Uterus (tissue), 2 donors: Measurements from ENCODE around the gene RAB10.
"Not testable (repeated sequence)": the region's sequence is repeated elsewhere in the genome, so short reads cannot be mapped to it uniquely, and the experiment has no call there.

ENCODE experiments used
- POLR2A ChIP-seq, 2 donors: fragments of 450-650 bp; IDR thresholded peaks; one replicate each; pipeline ENCODE4 v1.6.1; 2016; ENCODE audit warnings: antibody characterized with exemption in 2 of 2, mild to moderate bottlenecking in 1 of 2, moderate library complexity in 1 of 2
- TF ChIP-seq, protein P1 (sequence below), 4 experiments: fragments of 200-600 bp in 2 of 4; fragments of 450-650 bp in 2 of 4; sonication (generic) in 2 of 4; IDR thresholded peaks; one replicate each; pipeline ENCODE4 v1.5.1; 2016 to 2019; ENCODE audit warnings: antibody characterized with exemption in 4 of 4, mild to moderate bottlenecking in 2 of 4, moderate library complexity in 1 of 4

GRCh38 chr2:26088931-26089330 is 55.0 kb downstream of the RAB10 start:
- TF ChIP-seq POLR2A (IDR thresholded peaks at IDR 0.05), result not testable (repeated sequence)
- TF ChIP-seq, protein P1, sequence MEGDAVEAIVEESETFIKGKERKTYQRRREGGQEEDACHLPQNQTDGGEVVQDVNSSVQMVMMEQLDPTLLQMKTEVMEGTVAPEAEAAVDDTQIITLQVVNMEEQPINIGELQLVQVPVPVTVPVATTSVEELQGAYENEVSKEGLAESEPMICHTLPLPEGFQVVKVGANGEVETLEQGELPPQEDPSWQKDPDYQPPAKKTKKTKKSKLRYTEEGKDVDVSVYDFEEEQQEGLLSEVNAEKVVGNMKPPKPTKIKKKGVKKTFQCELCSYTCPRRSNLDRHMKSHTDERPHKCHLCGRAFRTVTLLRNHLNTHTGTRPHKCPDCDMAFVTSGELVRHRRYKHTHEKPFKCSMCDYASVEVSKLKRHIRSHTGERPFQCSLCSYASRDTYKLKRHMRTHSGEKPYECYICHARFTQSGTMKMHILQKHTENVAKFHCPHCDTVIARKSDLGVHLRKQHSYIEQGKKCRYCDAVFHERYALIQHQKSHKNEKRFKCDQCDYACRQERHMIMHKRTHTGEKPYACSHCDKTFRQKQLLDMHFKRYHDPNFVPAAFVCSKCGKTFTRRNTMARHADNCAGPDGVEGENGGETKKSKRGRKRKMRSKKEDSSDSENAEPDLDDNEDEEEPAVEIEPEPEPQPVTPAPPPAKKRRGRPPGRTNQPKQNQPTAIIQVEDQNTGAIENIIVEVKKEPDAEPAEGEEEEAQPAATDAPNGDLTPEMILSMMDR (IDR thresholded peaks at IDR 0.05), result not testable (repeated sequence)
